IPS-15b (cell line): Measurements from ENCODE around the gene CPSF4L.

ENCODE experiments used
- H3K27me3 ChIP-seq: one replicate; pipeline ENCODE4 v1.6.1; 2013; ENCODE audit warnings: low read length; ENCODE audit not compliant: control insufficient read depth, insufficient read depth
- H3K36me3 ChIP-seq: one replicate; pipeline ENCODE4 v1.6.1; 2013; ENCODE audit warnings: low read length; ENCODE audit not compliant: control insufficient read depth, insufficient read depth
- H3K4me1 ChIP-seq: one replicate; pipeline ENCODE4 v1.6.1; 2013; ENCODE audit warnings: mild to moderate bottlenecking, low read length; ENCODE audit not compliant: control insufficient read depth, insufficient read depth
- H3K4me3 ChIP-seq: one replicate; pipeline ENCODE4 v1.5.1; 2013; ENCODE audit warnings: low read depth, low read length
- H3K9ac ChIP-seq: one replicate; pipeline ENCODE4 v1.6.1; 2013; ENCODE audit warnings: low read depth, mild to moderate bottlenecking, low read length
- H3K9me3 ChIP-seq: one replicate; pipeline ENCODE4 v1.6.1; 2013; ENCODE audit warnings: mild to moderate bottlenecking, low read length; ENCODE audit not compliant: control insufficient read depth, insufficient read depth

CPSF4L gene

GRCh38 chr17:73203788-73204479 lies 57.7 kb downstream of the CPSF4L start:
- Histone ChIP-seq H3K36me3 (peaks cover 64% of the 10 kb centered on the region), H3K4me3 (no peak overlapping the region), H3K9me3 (no peaks in the 10 kb centered on the region), H3K9ac (no peak overlapping the region), H3K4me1 (no peaks in the 10 kb centered on the region), H3K27me3 (no peaks in the 10 kb centered on the region)

- no peak overlapping the region for H3K4me3 ChIP-seq
- peaks cover 69% of the 10 kb centered on the region for H3K36me3 ChIP-seq
- H3K9me3 ChIP-seq: no peaks in the 10 kb centered on the region
- H3K4me1 ChIP-seq: no peaks in the 10 kb centered on the region
- H3K27me3 ChIP-seq: no peaks in the 10 kb centered on the region
- H3K9ac ChIP-seq: no peak overlapping the region
Observed at GRCh38 chr17:73203135-73203787, 58.4 kb downstream of the CPSF4L start.

GRCh38 chr17:73201215-73202069 lies 60.2 kb downstream of the CPSF4L start:
- no peaks in the 10 kb centered on the region for H3K9me3 ChIP-seq
- H3K27me3 ChIP-seq: no peaks in the 10 kb centered on the region
- no peak overlapping the region for H3K9ac ChIP-seq
- H3K4me3 ChIP-seq: no peak overlapping the region
- no peaks in the 10 kb centered on the region for H3K4me1 ChIP-seq
- peaks cover 72% of the 10 kb centered on the region for H3K36me3 ChIP-seq

- H3K36me3 ChIP-seq: peaks cover 65% of the 10 kb centered on the region
- H3K4me1 ChIP-seq: no peaks in the 10 kb centered on the region
- no peaks in the 10 kb centered on the region for H3K27me3 ChIP-seq
- H3K9ac ChIP-seq: no peak overlapping the region
- H3K9me3 ChIP-seq: no peaks in the 10 kb centered on the region
- no peak overlapping the region for H3K4me3 ChIP-seq
Observed at GRCh38 chr17:73200476-73200875, 61.2 kb downstream of the CPSF4L start.

- H3K9ac ChIP-seq: no peak overlapping the region
- no peaks in the 10 kb centered on the region for H3K4me1 ChIP-seq
- no peaks in the 10 kb centered on the region for H3K27me3 ChIP-seq
- H3K9me3 ChIP-seq: no peaks in the 10 kb centered on the region
- H3K4me3 ChIP-seq: no peak overlapping the region
- H3K36me3 ChIP-seq: peaks cover 61% of the 10 kb centered on the region
Observed at GRCh38 chr17:73199751-73200317, 61.8 kb downstream of the CPSF4L start.

GRCh38 chr17:73198930-73199260 lies 62.8 kb downstream of the CPSF4L start:
- Histone ChIP-seq H3K9ac (no peak overlapping the region), H3K4me3 (no peak overlapping the region), H3K9me3 (no peaks in the 10 kb centered on the region), H3K36me3 (peaks cover 54% of the 10 kb centered on the region), H3K27me3 (no peaks in the 10 kb centered on the region), H3K4me1 (no peaks in the 10 kb centered on the region)
